ENCODE measurements around the gene BRF1.

BRF1 gene

DNA sequence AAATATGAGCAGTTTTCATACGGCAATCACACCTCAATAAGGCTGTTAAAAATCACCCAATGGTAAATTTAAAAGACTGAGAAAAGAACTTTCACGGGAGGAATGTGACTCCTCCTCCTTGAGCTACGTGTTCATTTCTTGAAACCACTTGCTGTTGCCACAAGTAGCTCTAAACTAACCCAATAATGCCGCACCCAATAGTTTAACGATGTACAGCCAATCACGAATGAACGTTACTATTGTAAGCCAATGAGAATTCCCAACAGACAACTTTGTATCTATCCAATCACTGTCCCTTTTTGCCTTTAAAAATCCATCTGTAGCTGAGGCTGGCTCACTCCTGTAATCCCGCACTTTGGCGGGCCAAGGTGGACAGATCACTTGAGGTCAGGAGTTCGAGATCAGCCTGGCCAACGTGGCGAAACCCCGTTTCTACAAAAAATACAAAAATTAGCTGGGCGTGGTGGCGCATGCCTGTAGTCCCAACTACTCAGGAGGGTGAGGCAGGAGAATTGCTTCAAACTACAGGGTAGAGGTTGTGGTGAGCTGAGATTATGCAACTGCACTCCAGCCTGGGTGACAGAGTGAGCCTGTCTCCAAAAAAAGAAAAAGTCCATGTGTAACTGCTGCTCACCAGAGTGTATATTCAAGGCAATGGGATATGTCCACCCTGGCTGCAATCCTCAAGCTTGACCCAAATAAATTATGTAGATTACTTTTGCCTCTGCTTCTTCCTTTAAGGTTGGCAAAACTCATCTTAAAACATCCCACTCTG, 76.8 kb downstream of the BRF1 start:
- DNase-seq (ENCODE audit: low spot score in 2 of 2) = no peak
- H3K4me3 Mint-ChIP-seq = no peak overlapping the region
- no peak for ATAC-seq
- H3K36me3 Mint-ChIP-seq = peaks cover 34% of the 10 kb centered on the region
- no peaks in the 10 kb centered on the region for H3K4me1 Mint-ChIP-seq
- H3K9me3 Mint-ChIP-seq = no peaks in the 10 kb centered on the region
- H3K27ac Mint-ChIP-seq = no peak overlapping the region

DNA sequence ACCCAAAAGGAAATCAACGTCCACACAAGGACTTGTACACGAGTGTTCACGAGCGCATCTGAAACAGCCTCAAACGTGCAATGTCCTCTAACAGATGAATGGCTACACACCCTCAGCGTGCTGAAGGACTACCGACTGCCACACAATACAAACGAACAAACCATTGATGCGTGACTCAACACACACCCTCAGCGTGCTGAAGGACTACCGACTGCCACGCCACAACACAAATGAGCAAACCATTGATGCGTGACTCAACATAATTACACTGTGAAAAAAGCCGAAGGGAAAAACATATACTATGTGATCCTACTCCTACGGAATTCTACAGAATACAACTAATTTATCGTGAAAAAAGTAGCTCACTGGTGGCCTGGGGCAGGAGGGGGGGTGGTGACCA, 77.5 kb downstream of the BRF1 start:
- H3K4me1 Mint-ChIP-seq = no peaks in the 10 kb centered on the region
- H3K36me3 Mint-ChIP-seq = peaks cover 41% of the 10 kb centered on the region
- no peak overlapping the region for H3K4me3 Mint-ChIP-seq
- no peak for DNase-seq (ENCODE audit: low spot score in 2 of 2)
- H3K9me3 Mint-ChIP-seq = no peaks in the 10 kb centered on the region
- no peak overlapping the region for H3K27ac Mint-ChIP-seq
- no peak for ATAC-seq

DNA sequence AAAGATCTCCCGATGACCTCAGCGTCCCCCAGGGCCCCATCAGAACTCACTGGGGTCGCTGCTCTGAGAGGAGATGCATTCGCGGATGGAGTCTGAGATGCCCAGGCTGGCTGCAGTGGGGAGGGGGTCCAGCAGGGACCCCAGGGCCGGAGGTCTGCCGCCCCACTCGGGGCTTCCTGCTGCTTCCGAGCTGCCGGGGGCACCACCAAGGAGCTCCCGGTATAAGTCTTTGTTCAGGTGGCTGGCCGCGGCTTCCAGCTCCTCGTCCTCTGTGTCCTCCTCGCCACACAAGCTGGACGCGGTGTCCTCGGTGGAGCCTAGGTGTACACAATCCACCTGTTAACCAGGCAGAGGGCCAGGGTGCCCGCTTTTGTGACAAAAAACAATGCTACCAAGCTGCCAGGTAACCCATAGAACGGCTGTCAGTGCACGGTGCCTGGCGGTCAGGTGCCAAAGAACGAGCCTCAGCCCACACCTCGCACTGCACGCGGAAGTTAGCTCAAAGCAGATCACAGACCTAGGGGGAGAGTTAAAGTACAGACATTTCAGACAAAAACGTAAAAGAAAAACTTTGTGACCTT, 79.1 kb downstream of the BRF1 start:
- Mint-ChIP-seq H3K4me1 (no peaks in the 10 kb centered on the region), H3K36me3 (peaks cover 31% of the 10 kb centered on the region), H3K4me3 (no peak overlapping the region), H3K9me3 (no peaks in the 10 kb centered on the region), H3K27ac (peak overlapping the region; percentile 46)
- ATAC-seq (no peak), DNase-seq (ENCODE audit: low spot score in 2 of 2) (no peak)

DNA sequence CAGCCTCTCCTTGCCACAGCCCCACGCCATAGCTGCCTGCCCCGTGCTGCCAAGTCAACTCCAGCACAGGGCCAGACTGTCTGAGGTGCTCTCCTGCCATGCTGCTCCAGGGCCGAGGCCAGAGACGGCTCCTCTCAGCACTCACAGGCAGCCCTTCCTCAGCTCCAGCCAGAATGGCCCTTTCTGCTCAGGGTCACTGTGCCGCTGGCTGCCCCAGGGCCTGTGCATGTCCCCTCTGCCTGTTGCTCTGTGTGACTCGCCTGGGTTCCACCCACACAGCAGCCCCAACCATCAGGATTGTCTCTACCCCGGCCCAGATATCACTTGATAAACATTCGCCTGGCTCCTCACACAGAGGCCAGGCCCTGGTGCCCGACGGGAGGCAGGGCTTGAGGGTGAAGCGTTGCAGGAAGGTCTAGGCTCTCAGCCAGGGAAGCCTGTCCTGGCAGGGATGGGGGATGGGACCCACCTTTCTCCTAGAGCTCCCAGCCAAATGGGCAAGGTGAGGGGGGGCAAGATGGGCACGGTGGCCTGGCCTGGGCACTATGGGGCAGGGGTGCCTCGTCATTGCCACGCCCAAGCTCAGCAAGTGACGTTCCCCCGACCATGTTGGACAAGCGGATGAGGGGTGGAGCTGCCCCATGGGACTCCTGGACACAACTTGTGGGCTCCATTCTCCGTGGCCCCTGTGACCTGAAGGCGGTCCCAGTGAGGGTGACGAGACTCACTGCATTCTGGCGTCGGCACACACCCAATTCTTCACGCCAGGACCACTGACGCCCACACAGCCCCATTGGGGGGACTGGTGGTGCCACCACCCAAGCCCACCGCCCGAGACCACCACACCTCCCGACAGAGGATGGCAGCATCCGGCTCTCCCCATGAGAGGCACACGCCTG, 79.9 kb downstream of the BRF1 start:
- no peaks in the 10 kb centered on the region for H3K9me3 Mint-ChIP-seq
- H3K27ac Mint-ChIP-seq = no peak overlapping the region
- no peak overlapping the region for H3K4me3 Mint-ChIP-seq
- peaks cover 2% of the 10 kb centered on the region for H3K4me1 Mint-ChIP-seq
- peaks cover 23% of the 10 kb centered on the region for H3K36me3 Mint-ChIP-seq
- ATAC-seq (no peak), DNase-seq (ENCODE audit: low spot score in 2 of 2) (no peak)

DNA sequence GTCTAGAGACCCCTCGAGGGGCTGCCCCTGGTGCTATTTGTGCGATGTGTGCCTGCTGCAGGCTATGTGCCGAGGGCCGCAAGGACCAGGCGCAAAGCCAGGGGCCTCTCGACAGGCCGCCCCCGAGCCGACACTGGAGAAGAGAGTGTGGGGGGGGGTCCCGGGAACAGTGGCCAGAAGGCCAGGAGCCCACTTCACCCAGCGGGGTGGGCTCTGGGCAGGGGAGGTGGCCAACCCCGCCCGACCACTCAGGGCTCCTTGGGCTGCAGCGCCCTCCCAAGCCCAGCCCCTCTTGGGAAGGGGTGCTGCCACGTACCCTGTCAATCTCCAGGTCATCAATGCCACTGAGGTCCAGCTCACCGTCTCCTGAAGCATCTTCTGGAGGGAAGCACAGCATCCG, 81.0 kb downstream of the BRF1 start:
- Mint-ChIP-seq H3K4me3 (no peak overlapping the region), H3K27ac (no peak overlapping the region), H3K9me3 (no peaks in the 10 kb centered on the region), H3K36me3 (peaks cover 16% of the 10 kb centered on the region), H3K4me1 (peaks cover 13% of the 10 kb centered on the region)
- DNase-seq (ENCODE audit: low spot score in 2 of 2) (no peak), ATAC-seq (no peak)

DNA sequence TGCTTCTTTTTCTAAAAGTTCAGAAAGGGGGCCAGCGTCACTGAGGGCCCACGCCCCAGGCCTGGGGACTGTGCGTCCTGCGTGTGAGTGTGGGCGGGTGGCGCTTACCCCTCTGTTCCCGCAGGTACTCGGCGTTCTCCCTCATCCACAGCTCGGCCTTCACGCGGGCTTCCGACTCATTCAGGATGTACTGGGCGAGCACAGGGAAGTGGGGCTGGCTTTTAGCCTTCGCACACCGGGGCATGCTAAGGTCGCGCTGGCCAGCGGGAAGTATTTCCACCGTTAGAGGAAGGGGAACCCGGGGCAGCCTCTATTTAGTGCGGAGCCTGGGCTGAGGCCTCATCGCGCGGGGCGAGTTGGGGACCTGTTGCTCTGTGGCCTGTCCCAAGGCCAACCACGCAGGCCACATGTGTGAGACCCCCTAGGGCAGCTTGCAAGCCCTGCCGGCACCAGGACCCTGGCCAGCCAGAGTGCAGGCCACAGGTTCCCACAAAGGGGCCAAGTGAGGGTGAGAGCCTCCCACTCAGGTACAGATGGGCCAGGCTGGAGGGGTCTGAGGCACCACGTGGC, 81.7 kb downstream of the BRF1 start:
- Mint-ChIP-seq H3K36me3 (peaks cover 16% of the 10 kb centered on the region), H3K4me3 (no peak overlapping the region), H3K4me1 (peaks cover 13% of the 10 kb centered on the region), H3K9me3 (no peaks in the 10 kb centered on the region), H3K27ac (no peak overlapping the region)
- no peak for ATAC-seq
- no peak for DNase-seq (ENCODE audit: low spot score in 2 of 2)

DNA sequence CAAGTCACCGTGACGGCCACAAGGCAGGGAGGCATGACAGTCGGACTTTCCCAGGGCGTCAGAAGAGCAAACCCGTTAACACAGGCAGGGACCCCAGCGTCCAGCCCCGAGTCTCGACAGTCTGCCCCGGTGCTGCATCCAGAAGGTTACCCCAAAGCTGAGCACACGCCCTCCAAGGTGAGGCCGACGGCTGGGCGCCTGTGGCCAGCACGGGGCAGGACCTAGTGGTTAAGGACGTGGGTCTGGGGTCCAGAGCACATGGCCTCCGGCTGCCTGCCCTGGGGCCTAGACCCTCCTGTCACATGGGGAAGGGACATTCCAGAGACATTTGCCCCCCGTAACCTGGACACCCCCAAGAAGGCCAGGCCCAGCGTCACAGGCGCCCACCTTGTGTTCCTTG, 82.2 kb downstream of the BRF1 start:
- Mint-ChIP-seq H3K36me3 (peaks cover 16% of the 10 kb centered on the region), H3K4me1 (peaks cover 13% of the 10 kb centered on the region), H3K4me3 (no peak overlapping the region), H3K27ac (no peak overlapping the region), H3K9me3 (no peaks in the 10 kb centered on the region)
- ATAC-seq (no peak), DNase-seq (ENCODE audit: low spot score in 2 of 2) (no peak)

DNA sequence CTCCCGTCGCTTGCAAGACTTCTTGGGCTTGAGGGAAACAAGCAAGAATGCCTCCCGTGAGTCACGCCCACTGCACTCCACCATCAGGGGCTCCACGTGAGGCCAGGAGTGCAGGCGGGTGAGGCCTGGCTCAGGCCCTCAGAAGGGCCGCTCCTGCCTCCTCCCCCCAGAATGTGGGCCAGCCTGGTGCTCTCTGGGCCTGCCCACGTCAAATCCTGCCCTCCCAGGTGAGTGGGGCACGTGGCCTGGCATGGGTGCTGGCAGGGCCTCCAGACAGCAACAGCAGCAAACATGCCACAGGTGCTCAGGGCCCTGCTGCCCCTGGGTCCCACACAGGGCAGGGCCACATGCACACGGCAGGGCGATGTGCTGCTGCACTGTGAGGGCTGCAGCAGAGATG, 83.0 kb downstream of the BRF1 start:
- Mint-ChIP-seq H3K4me3 (no peak overlapping the region), H3K27ac (no peak overlapping the region), H3K9me3 (no peaks in the 10 kb centered on the region), H3K36me3 (peaks cover 16% of the 10 kb centered on the region), H3K4me1 (peaks cover 13% of the 10 kb centered on the region)
- ATAC-seq (no peak), DNase-seq (ENCODE audit: low spot score in 2 of 2) (no peak)

DNA sequence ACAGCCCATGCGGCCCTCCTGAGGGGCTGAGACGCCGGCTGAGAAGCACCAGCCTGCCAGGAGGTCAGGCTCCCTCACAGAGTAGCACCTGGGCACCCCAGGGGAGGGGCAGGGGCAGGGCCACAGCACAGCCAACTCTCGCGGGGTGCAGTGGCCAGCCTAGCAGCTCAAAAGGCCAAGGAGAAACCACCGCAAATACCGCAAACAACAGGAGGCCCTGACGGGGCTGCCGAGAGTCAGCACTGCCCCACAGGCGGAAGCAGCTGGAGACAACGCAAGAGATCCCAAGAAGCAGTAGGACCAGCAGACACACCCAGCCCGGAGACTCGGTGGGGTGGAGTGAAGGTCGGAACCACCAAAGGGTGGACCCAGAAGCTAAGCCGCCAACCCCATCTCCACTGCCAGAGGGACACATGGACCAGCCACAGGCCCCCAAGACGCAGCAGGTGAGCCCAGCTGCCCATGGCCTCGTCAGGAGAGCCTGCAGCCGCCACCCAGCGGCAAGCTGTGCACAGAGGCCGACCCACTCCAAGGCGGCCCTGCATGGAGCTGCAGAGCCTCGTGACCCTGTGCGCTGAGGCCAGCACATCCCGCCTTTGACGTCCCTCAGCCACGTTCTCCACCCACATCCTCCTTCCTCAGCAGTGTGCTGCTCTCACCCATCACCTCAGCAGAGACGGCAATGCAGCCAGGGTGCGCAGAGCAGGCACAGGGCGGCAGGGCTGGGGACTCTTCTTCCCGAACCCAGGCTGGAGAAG, 84.1 kb downstream of the BRF1 start:
- no peak overlapping the region for H3K27ac Mint-ChIP-seq
- H3K4me3 Mint-ChIP-seq = no peak overlapping the region
- H3K36me3 Mint-ChIP-seq = peaks cover 16% of the 10 kb centered on the region
- ATAC-seq (no peak), DNase-seq (ENCODE audit: low spot score in 2 of 2) (no peak)
- peaks cover 13% of the 10 kb centered on the region for H3K4me1 Mint-ChIP-seq
- H3K9me3 Mint-ChIP-seq = no peaks in the 10 kb centered on the region

DNA sequence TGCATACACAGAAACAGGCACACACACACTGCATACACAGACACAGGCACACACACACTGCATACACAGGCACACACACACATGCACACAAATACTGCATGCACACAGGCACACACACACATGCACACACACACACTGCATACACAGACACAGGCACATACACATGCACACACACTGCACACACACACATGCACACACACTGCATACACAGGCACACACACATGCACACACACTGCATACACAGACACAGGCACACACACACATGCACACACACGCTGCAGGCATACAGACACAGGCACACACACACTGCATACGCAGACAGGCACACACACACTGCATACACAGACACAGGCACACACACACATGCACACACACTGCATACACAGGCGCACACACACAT, 85.2 kb downstream of the BRF1 start:
- Mint-ChIP-seq H3K4me1 (peaks cover 13% of the 10 kb centered on the region), H3K27ac (no peak overlapping the region), H3K36me3 (peaks cover 16% of the 10 kb centered on the region), H3K9me3 (no peaks in the 10 kb centered on the region), H3K4me3 (no peak overlapping the region)
- DNase-seq (ENCODE audit: low spot score in 2 of 2) = no peak
- no peak for ATAC-seq

DNA sequence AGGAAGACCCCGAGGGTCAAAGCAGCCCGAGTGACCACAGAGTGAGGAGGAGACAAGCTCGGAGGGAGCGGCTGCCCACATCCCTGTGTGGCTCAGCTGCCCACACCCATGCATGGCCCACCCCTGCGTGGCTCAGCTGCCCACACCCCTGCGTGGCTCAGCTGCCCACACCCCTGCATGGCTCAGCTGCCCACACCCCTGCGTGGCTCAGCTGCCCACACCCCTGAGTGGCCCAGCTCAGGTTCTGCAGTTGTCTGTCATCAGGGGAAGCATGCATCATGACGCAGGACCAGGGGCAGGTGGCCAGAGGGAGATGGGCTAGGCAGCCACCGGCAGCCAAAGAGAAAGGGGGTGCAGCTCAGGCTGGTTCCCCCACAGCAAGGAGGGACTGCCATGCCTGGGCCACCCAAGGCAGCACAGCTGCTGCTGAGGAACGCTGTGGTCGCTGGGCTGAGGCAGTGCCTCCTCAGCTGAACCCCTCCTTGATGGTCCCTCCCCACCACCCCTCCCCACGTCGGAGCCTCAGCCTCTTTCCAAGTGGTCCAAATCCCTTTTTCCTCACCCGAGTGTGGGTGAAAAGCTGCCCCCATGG, 86.4 kb downstream of the BRF1 start:
- ATAC-seq (no peak), DNase-seq (ENCODE audit: low spot score in 2 of 2) (no peak)
- H3K4me1 Mint-ChIP-seq = peaks cover 13% of the 10 kb centered on the region
- H3K9me3 Mint-ChIP-seq = no peaks in the 10 kb centered on the region
- H3K27ac Mint-ChIP-seq = no peak overlapping the region
- H3K36me3 Mint-ChIP-seq = peaks cover 13% of the 10 kb centered on the region
- no peak overlapping the region for H3K4me3 Mint-ChIP-seq

DNA sequence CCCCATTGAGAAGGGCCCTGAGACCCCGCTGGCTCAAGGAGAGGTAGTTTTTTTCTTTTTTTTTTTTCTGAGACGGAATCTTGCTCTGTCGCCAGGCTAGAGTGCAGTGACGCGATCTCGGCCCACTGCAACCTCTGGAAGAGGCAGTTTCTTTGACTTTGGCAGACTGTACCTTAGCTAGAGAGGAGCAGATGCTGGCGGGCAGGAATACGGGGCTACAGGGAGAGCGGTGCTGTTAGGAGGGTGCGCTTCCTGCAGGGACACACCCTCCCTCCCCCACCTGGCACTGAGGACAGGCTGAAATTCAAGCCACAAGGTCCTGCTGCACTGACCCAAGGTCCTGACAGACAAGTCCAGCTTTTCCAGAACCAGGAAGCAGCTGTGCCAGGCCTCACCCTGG, 87.4 kb downstream of the BRF1 start:
- Mint-ChIP-seq H3K36me3 (peaks cover 3% of the 10 kb centered on the region), H3K9me3 (no peaks in the 10 kb centered on the region), H3K4me3 (no peak overlapping the region), H3K27ac (no peak overlapping the region), H3K4me1 (peaks cover 13% of the 10 kb centered on the region)
- ATAC-seq (no peak), DNase-seq (ENCODE audit: low spot score in 2 of 2) (no peak)

DNA sequence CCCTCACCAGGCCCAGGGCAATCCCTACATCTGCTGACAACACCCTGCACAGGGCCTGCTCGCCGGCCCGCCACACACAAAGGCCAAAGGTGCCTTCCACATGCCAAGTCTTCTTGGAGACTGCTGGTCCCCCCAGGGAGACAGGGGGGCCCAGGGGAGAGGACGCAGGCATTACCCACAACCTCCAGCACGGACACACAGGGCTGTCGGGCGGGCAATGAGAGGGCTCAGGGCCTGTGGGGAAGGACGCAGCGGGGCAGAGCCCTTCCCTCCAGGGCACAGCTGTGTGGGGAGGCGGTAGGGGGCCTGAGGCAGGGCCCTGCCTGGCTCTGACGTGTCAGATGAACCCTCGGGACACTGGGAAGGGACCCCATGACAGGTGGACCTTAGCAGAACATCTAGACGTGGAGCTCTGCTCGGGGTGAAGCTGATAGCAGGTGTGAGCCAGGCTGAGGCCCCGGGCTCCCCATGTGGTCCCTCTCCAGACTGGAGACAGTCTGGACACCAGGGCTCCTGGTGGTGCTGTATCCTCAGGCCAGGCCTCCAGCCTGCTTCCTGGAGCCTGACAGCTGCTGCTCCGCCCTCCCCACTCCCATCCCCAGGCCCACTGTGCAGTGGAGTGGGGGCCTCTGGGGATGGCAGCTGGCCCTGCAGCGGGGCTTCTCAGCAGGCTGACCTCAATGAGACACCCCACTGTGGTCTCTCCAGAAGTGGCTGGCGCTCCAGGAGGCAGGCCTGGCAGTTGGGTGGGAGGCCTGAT, 88.1 kb downstream of the BRF1 start:
- Mint-ChIP-seq H3K4me3 (no peak overlapping the region), H3K9me3 (no peaks in the 10 kb centered on the region), H3K27ac (peak overlapping the region; percentile 45), H3K36me3 (no peaks in the 10 kb centered on the region), H3K4me1 (peaks cover 13% of the 10 kb centered on the region)
- ATAC-seq (no peak), DNase-seq (ENCODE audit: low spot score in 2 of 2) (no peak)

DNA sequence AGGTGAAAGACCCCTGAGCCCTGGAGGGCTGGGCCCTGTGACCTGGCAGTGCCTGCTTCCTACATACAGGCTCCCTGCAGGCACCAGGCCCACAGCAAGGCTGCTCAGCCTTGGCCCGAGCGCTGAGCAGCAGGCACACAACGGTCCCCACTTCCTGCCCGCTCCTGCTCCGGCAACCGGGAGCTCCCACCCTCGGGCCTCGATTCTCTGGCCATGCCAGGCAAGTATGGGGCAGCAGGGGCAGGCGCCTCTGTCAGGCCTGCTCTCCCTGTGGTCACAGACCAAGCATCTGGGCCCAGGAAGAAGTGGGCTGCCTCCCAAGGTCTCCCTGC, 89.1 kb downstream of the BRF1 start:
- H3K27ac Mint-ChIP-seq = no peak overlapping the region
- ATAC-seq = no peak

More for the DNA sequence above, 89.1 kb downstream of the BRF1 start:
- Mint-ChIP-seq H3K36me3 (no peaks in the 10 kb centered on the region), H3K9me3 (no peaks in the 10 kb centered on the region), H3K4me3 (no peak overlapping the region), H3K4me1 (peaks cover 13% of the 10 kb centered on the region)
- DNase-seq (ENCODE audit: low spot score in 2 of 2) = no peak

Data from stimulated activated effector memory CD8-positive, alpha-beta T cell treated with anti-CD3 and anti-CD28 coated beads, Interleukin-12 subunit alpha, Interleukin-12 subunit beta, amount 100 ng/mL, for 72 hours (primary cell).